HL-60/S4 treated with retinoic acid at 250 ng/mL for 4 days and 3 days (cell line): ENCODE data around the gene HOMER3.
"Not testable (repeated sequence)": the region's sequence is repeated elsewhere in the genome, so short reads cannot be mapped to it uniquely, and the experiment has no call there.

Source experiments
- in situ Hi-C: fragments of 300-500 bp; cut with MboI; formaldehyde crosslinking; loops from 2 replicates; pipeline ENCODE4 v1.7.0; 2022; ENCODE audit warnings: low sequenced_read_pairs

HOMER3 gene

GRCh38 chr19:18955042-18955441 is 14.0 kb upstream of the HOMER3 start:
- in situ Hi-C loops = no loop called here

- in situ Hi-C loops = no loop called here
Measured at GRCh38 chr19:18954094-18954493, 13.1 kb upstream of the HOMER3 start.

- in situ Hi-C loops = not testable (repeated sequence)
Measured at GRCh38 chr19:18952364-18953003, 11.5 kb upstream of the HOMER3 start.

GRCh38 chr19:18951721-18952281 is 10.8 kb upstream of the HOMER3 start:
- in situ Hi-C loops = no loop called here

GRCh38 chr19:18949858-18950257 is 8.8 kb upstream of the HOMER3 start:
- in situ Hi-C loops = no loop called here

GRCh38 chr19:18948976-18949356 is 7.9 kb upstream of the HOMER3 start:
- in situ Hi-C loops = no loop called here

- in situ Hi-C loops = no loop called here
Measured at GRCh38 chr19:18948075-18948975, 7.3 kb upstream of the HOMER3 start.

GRCh38 chr19:18946918-18947317 is 5.9 kb upstream of the HOMER3 start:
- in situ Hi-C loops = no loop called here

- in situ Hi-C loops = no loop called here
Measured at GRCh38 chr19:18946335-18946734, 5.3 kb upstream of the HOMER3 start.

- in situ Hi-C loops = no loop called here
Measured at GRCh38 chr19:18945297-18945696, 4.3 kb upstream of the HOMER3 start.

- in situ Hi-C loops = no loop called here
Measured at GRCh38 chr19:18943465-18943864, 2.4 kb upstream of the HOMER3 start.

- in situ Hi-C loops = no loop called here
Measured at GRCh38 chr19:18942692-18943091, 1.7 kb upstream of the HOMER3 start.

GRCh38 chr19:18941628-18942354 is 774 bp upstream of the HOMER3 start:
- in situ Hi-C loops = no loop called here

- in situ Hi-C loops = no loop called here
Measured at GRCh38 chr19:18939922-18940768, 872 bp downstream of the HOMER3 start.

- in situ Hi-C loops = no loop called here
Measured at GRCh38 chr19:18939163-18939562, 1.9 kb downstream of the HOMER3 start.

GRCh38 chr19:18933297-18933696 is 7.7 kb downstream of the HOMER3 start:
- in situ Hi-C loops = no loop called here

- in situ Hi-C loops = no loop called here
Measured at GRCh38 chr19:18932216-18932841, 8.7 kb downstream of the HOMER3 start.

- in situ Hi-C loops = no loop called here
Measured at GRCh38 chr19:18931316-18932162, 9.5 kb downstream of the HOMER3 start.

GRCh38 chr19:18929311-18929710 is 11.7 kb downstream of the HOMER3 start:
- in situ Hi-C loops = no loop called here
